GM23338 (cell line): ENCODE results near the gene TRIM24.

ENCODE experiments used
- CREB1 ChIP-seq: fragments of 250-450 bp; sonication (Bioruptor Pico); IDR thresholded peaks from 2 replicates; pipeline ENCODE4 v1.5.0; 2020; ENCODE audit warnings: low read depth, mild to moderate bottlenecking, moderate library complexity
- EZH2 ChIP-seq: fragments of 200-600 bp; sonication (generic); IDR thresholded peaks from one replicate; pipeline ENCODE4 v1.8.0; 2017; ENCODE audit warnings: antibody characterized with exemption, mild to moderate bottlenecking, low read depth; ENCODE audit not compliant: unreplicated experiment
- EZH2phosphoT487 ChIP-seq: fragments of 200-600 bp; sonication (generic); IDR thresholded peaks from one replicate; pipeline ENCODE4 v1.8.1; 2018; ENCODE audit warnings: antibody characterized with exemption; ENCODE audit not compliant: unreplicated experiment
- JUNB ChIP-seq: IDR thresholded peaks from one replicate; pipeline ENCODE4 v1.6.1; 2016; ENCODE audit warnings: antibody characterized with exemption; ENCODE audit not compliant: unreplicated experiment
- NANOG ChIP-seq: IDR thresholded peaks from 2 replicates; pipeline ENCODE4 v1.6.1; 2016; ENCODE audit warnings: antibody characterized with exemption, borderline replicate concordance
- POLR2AphosphoS5 ChIP-seq: IDR thresholded peaks from 2 replicates; pipeline ENCODE4 v1.6.1; 2016; ENCODE audit warnings: antibody characterized with exemption, low read depth
- STAT1 ChIP-seq: IDR thresholded peaks from one replicate; pipeline ENCODE4 v1.6.1; 2016; ENCODE audit warnings: antibody characterized with exemption; ENCODE audit not compliant: unreplicated experiment
- ZNF114 ChIP-seq: fragments of 250-450 bp; sonication (Bioruptor Pico); IDR thresholded peaks from 2 replicates; pipeline ENCODE4 v1.5.0; 2020; ENCODE audit warnings: mild to moderate bottlenecking, moderate library complexity
- ZNF331 ChIP-seq: fragments of 250-450 bp; sonication (Bioruptor Pico); IDR thresholded peaks from 2 replicates; pipeline ENCODE4 v1.5.0; 2020; ENCODE audit warnings: low read depth, mild to moderate bottlenecking, moderate library complexity
- TF ChIP-seq, protein P1 (sequence below), 2 experiments: fragments of 200-600 bp in 1 of 2; sonication (generic) in 1 of 2; conservative IDR thresholded peaks; 2 replicates each; pipeline versions ENCODE4 v1.5.1 to v1.6.1; 2016 to 2017; ENCODE audit warnings: antibody characterized with exemption in 2 of 2, low read depth in 2 of 2, mild to moderate bottlenecking in 2 of 2, moderate library complexity in 1 of 2
- TF ChIP-seq, protein P2 (sequence below): IDR thresholded peaks from one replicate; pipeline ENCODE4 v1.6.1; 2018; ENCODE audit warnings: antibody characterized with exemption; ENCODE audit not compliant: unreplicated experiment
- TF ChIP-seq, protein P3 (sequence below): IDR thresholded peaks from 2 replicates; pipeline ENCODE4 v1.6.1; 2016; ENCODE audit warnings: antibody characterized with exemption
- TF ChIP-seq, protein P4 (sequence below): fragments of 250-450 bp; sonication (Bioruptor Pico); IDR thresholded peaks from 2 replicates; pipeline ENCODE4 v1.5.0; 2020; ENCODE audit warnings: mild to moderate bottlenecking, moderate library complexity

DNA sequence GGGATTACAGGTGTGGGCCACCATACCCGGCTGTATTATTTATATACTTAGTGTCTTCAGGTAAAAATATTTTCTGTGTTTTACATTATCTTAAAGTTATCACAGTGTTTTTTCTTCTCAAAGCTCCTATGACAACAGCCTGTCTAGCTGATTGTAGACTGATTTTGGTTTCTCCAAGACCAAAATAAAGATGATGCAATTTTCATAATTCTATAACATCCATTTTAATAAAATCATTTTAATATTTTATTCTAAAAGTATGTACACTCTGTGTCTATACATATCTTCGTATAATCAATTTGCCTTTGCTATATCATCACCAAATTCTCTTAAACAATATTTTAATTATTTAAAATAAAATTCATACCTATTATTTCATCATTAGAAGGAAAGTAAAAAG, 108.6 kb downstream of the TRIM24 start:
- TF ChIP-seq, protein P1, sequence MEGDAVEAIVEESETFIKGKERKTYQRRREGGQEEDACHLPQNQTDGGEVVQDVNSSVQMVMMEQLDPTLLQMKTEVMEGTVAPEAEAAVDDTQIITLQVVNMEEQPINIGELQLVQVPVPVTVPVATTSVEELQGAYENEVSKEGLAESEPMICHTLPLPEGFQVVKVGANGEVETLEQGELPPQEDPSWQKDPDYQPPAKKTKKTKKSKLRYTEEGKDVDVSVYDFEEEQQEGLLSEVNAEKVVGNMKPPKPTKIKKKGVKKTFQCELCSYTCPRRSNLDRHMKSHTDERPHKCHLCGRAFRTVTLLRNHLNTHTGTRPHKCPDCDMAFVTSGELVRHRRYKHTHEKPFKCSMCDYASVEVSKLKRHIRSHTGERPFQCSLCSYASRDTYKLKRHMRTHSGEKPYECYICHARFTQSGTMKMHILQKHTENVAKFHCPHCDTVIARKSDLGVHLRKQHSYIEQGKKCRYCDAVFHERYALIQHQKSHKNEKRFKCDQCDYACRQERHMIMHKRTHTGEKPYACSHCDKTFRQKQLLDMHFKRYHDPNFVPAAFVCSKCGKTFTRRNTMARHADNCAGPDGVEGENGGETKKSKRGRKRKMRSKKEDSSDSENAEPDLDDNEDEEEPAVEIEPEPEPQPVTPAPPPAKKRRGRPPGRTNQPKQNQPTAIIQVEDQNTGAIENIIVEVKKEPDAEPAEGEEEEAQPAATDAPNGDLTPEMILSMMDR (conservative IDR thresholded peaks at IDR 0.05; ENCODE audit: low read depth in 2 of 2), result no peak
- TF ChIP-seq POLR2AphosphoS5 (no peak), EZH2phosphoT487 (no peak), NANOG (no peak), EZH2 (no peak), CREB1 (CRISPR knock-in tag) (no peak), ZNF114 (CRISPR knock-in tag) (no peak), ZNF331 (CRISPR knock-in tag) (no peak), JUNB (no peak), STAT1 (no peak)
- TF ChIP-seq, protein P2, sequence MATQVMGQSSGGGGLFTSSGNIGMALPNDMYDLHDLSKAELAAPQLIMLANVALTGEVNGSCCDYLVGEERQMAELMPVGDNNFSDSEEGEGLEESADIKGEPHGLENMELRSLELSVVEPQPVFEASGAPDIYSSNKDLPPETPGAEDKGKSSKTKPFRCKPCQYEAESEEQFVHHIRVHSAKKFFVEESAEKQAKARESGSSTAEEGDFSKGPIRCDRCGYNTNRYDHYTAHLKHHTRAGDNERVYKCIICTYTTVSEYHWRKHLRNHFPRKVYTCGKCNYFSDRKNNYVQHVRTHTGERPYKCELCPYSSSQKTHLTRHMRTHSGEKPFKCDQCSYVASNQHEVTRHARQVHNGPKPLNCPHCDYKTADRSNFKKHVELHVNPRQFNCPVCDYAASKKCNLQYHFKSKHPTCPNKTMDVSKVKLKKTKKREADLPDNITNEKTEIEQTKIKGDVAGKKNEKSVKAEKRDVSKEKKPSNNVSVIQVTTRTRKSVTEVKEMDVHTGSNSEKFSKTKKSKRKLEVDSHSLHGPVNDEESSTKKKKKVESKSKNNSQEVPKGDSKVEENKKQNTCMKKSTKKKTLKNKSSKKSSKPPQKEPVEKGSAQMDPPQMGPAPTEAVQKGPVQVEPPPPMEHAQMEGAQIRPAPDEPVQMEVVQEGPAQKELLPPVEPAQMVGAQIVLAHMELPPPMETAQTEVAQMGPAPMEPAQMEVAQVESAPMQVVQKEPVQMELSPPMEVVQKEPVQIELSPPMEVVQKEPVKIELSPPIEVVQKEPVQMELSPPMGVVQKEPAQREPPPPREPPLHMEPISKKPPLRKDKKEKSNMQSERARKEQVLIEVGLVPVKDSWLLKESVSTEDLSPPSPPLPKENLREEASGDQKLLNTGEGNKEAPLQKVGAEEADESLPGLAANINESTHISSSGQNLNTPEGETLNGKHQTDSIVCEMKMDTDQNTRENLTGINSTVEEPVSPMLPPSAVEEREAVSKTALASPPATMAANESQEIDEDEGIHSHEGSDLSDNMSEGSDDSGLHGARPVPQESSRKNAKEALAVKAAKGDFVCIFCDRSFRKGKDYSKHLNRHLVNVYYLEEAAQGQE, result no peak
- TF ChIP-seq, protein P3, sequence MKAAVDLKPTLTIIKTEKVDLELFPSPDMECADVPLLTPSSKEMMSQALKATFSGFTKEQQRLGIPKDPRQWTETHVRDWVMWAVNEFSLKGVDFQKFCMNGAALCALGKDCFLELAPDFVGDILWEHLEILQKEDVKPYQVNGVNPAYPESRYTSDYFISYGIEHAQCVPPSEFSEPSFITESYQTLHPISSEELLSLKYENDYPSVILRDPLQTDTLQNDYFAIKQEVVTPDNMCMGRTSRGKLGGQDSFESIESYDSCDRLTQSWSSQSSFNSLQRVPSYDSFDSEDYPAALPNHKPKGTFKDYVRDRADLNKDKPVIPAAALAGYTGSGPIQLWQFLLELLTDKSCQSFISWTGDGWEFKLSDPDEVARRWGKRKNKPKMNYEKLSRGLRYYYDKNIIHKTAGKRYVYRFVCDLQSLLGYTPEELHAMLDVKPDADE, result no peak
- TF ChIP-seq, protein P4, sequence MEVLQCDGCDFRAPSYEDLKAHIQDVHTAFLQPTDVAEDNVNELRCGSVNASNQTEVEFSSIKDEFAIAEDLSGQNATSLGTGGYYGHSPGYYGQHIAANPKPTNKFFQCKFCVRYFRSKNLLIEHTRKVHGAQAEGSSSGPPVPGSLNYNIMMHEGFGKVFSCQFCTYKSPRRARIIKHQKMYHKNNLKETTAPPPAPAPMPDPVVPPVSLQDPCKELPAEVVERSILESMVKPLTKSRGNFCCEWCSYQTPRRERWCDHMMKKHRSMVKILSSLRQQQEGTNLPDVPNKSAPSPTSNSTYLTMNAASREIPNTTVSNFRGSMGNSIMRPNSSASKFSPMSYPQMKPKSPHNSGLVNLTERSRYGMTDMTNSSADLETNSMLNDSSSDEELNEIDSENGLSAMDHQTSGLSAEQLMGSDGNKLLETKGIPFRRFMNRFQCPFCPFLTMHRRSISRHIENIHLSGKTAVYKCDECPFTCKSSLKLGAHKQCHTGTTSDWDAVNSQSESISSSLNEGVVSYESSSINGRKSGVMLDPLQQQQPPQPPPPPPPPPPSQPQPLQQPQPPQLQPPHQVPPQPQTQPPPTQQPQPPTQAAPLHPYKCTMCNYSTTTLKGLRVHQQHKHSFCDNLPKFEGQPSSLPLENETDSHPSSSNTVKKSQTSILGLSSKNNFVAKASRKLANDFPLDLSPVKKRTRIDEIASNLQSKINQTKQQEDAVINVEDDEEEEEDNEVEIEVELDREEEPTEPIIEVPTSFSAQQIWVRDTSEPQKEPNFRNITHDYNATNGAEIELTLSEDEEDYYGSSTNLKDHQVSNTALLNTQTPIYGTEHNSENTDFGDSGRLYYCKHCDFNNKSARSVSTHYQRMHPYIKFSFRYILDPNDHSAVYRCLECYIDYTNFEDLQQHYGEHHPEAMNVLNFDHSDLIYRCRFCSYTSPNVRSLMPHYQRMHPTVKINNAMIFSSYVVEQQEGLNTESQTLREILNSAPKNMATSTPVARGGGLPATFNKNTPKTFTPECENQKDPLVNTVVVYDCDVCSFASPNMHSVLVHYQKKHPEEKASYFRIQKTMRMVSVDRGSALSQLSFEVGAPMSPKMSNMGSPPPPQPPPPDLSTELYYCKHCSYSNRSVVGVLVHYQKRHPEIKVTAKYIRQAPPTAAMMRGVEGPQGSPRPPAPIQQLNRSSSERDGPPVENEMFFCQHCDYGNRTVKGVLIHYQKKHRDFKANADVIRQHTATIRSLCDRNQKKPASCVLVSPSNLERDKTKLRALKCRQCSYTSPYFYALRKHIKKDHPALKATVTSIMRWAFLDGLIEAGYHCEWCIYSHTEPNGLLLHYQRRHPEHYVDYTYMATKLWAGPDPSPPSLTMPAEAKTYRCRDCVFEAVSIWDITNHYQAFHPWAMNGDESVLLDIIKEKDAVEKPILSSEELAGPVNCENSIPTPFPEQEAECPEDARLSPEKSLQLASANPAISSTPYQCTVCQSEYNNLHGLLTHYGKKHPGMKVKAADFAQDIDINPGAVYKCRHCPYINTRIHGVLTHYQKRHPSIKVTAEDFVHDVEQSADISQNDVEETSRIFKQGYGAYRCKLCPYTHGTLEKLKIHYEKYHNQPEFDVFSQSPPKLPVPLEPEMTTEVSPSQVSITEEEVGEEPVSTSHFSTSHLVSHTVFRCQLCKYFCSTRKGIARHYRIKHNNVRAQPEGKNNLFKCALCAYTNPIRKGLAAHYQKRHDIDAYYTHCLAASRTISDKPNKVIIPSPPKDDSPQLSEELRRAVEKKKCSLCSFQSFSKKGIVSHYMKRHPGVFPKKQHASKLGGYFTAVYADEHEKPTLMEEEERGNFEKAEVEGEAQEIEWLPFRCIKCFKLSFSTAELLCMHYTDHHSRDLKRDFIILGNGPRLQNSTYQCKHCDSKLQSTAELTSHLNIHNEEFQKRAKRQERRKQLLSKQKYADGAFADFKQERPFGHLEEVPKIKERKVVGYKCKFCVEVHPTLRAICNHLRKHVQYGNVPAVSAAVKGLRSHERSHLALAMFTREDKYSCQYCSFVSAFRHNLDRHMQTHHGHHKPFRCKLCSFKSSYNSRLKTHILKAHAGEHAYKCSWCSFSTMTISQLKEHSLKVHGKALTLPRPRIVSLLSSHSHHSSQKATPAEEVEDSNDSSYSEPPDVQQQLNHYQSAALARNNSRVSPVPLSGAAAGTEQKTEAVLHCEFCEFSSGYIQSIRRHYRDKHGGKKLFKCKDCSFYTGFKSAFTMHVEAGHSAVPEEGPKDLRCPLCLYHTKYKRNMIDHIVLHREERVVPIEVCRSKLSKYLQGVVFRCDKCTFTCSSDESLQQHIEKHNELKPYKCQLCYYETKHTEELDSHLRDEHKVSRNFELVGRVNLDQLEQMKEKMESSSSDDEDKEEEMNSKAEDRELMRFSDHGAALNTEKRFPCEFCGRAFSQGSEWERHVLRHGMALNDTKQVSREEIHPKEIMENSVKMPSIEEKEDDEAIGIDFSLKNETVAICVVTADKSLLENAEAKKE, result no peak
